HG03442 (cell line): ENCODE measurements around the gene LRIG2.
"Not testable (repeated sequence)": the region's sequence is repeated elsewhere in the genome, so short reads cannot be mapped to it uniquely, and the experiment has no call there.

ENCODE experiments used
- ATAC-seq: cut with Tn5 transposase; IDR thresholded peaks from one replicate; pipeline ENCODE4 v1.9.1; 2021; ENCODE audit warnings: mild to moderate bottlenecking, moderate library complexity; ENCODE audit not compliant: unreplicated experiment

Gene LRIG2, protein sequence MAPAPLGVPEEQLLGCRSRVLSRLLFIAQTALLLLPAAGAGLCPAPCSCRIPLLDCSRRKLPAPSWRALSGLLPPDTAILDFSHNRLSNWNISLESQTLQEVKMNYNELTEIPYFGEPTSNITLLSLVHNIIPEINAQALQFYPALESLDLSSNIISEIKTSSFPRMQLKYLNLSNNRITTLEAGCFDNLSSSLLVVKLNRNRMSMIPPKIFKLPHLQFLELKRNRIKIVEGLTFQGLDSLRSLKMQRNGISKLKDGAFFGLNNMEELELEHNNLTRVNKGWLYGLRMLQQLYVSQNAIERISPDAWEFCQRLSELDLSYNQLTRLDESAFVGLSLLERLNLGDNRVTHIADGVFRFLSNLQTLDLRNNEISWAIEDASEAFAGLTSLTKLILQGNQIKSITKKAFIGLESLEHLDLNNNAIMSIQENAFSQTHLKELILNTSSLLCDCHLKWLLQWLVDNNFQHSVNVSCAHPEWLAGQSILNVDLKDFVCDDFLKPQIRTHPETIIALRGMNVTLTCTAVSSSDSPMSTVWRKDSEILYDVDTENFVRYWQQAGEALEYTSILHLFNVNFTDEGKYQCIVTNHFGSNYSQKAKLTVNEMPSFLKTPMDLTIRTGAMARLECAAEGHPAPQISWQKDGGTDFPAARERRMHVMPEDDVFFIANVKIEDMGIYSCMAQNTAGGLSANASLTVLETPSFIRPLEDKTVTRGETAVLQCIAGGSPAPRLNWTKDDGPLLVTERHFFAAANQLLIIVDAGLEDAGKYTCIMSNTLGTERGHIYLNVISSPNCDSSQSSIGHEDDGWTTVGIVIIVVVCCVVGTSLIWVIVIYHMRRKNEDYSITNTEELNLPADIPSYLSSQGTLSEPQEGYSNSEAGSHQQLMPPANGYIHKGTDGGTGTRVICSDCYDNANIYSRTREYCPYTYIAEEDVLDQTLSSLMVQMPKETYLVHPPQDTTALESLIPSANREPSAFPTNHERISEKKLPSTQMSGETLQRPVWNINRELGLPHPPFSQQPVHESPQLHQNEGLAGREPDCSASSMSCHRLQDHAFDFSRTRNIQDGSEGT

DNA sequence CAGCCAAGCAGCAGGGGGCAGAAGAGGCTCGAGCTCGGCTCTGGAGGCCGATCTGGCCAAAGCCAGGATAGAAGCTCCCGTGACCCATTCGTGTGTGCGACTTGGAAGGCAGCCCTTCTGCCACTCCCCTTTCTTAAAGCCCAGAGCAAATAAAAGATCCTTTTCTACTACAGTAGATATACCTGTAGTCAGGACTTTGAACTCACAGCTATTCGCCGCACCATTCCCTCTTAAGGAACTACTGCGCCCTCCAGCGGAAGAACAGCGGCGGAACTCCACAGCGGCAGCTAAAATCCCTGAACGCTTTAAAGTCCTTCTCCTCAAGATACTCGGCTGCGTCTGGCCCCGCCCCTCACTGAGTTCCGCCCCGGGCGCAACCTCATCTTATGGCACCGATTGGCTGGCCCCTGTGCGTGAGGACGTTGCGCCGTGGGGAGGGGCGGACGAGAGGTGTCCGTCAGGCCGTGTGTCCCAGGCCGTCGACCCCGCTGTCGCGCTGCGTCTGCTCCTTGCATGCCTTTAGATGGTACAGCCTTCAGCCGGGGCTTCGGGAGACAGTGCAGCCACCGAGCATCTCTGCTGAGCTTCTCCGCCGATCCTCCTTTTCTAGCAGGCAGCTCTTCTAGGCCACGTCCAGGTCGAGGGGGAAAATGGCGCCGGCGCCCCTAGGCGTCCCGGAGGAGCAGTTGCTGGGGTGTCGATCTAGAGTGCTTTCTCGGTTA, at the start of gene LRIG2:
TSS of gene LRIG2 (plus strand) at position 442 of the 722 bp plus-strand sequence. CDS start at position 651, 209 bp downstream.
- peak; percentile 95 for ATAC-seq

DNA sequence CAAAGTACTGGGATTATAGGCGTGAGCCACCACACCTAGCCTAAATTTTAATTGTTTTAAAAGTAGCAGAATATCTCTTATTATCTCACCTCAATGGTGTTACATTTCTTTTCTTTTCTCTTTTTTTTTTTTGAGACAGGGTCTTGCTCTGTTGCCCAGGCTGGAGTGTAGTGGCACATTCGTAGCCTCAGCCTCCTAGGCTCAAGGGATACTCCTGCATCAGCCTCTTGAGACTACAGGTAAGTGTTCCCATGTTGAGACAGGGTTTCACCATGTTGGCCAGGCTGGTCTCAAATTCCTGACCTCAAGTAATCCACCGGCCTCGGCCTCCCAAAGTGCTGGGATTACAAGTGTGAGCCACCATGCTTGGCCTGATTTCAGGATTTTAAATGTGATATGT, 49.7 kb upstream of the LRIG2 start:
- ATAC-seq, result not testable (repeated sequence)

DNA sequence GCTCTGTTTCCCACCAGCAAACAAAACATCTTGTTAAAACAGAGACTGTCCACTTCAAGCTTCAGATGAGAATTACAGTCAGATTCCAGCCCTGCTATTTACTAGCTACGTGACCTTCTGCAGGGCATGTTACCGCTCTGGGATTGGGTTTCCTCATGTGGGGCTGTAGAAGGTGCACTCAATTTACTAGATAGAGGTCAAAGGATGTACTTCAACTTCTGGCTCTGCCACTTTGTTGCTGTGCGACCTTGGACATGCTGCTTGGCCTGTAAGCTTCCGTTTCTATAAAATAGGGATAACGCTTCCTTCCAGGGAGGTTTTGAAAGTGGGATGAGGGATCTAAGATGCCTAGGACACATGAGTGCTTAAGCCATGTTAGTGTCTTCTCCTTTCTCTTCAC, 46.0 kb upstream of the LRIG2 start:
- no peak for ATAC-seq

DNA sequence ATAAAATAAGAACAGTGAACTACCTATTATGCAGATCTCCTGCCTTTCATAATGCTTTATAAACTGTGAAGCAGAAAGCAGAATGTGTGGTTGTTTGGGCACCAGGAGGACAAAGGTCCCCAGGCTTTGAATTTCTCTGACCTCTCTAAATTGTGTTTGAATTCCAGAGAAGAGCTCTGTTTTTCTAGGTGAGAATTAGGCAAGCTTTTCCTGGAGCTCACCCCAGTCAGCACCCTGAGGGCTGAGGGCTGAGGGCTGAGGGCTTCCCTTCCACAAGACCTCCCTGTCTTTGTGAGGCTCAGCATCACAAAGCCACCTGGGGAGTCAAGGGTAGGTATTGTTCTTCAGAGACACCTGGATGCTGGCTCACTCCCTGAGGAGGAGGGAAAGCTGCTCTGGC, 45.5 kb upstream of the LRIG2 start:
- no peak for ATAC-seq

DNA sequence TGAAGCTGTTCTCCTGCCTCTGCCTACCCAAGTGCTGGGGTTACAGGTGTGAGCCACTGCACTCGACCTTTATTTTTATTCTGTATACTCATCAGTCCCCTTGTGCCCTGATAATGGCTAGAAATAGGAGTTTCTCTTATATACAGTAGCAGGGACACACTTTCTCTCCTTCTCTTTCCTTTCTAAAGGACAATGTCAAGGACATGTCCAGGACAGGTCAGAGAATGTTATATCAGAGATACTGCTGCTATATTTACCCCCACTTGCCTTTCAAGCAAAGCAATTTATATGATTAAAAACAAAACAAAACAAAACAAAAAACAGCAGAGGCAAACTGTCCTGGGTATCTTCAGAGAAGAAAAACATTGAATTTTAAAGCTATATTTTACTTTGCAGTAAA, 43.2 kb upstream of the LRIG2 start:
- no peak for ATAC-seq

DNA sequence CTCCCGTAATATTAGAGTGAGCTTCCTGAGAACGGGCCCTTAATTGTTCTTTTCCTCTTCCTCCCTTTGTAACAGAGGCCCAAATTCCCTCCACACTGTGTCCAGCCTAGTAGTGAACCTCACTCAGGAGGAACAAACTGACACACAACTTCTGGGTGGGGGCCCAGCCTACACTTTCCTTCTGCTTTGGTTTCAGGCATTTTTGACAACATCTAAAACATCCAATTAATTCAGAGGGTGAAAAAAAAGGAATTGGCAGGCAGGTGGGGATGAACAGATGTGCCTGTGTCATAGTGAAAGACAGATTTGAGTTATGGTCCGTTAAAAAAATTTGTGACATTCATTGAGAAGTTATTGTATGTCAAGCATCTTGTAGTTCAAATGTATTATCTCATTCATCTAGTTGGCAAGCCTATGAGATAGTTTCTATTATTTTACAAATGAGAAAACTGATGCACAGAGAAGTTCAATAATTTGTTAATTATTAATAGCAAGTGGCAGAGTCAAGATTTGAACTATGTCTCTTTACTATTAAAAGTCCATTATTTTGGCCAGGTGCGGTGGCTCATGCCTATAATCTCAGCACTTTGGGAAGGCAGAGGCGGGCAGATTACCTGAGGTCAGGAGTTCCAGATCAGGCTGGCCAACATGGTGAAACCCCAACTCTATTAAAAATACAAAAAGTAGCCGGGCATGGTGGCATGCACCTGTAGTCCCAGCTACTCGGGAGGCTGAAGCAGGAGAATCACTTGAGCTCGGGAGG, 41.6 kb upstream of the LRIG2 start:
- peak; percentile 66 for ATAC-seq

DNA sequence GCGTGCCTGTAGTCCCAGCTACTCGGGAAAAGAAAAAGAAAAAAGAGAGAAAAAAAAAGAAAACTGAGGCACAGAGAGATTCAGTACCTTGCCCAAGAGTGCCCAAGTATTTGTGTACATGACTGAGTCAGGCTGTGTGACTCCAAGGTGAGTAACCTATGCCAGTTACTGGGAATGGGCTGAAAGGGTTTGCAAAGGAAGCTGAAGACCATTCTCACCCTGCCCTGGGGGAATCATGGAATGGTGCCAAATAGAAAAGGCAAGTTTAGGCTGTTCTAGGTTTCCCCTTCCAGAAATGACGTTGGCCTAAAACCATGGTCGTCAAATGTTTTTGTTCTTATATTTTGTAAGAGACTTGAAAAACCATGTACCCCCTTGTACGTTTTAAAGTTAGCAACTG, 37.9 kb upstream of the LRIG2 start:
- no peak for ATAC-seq

DNA sequence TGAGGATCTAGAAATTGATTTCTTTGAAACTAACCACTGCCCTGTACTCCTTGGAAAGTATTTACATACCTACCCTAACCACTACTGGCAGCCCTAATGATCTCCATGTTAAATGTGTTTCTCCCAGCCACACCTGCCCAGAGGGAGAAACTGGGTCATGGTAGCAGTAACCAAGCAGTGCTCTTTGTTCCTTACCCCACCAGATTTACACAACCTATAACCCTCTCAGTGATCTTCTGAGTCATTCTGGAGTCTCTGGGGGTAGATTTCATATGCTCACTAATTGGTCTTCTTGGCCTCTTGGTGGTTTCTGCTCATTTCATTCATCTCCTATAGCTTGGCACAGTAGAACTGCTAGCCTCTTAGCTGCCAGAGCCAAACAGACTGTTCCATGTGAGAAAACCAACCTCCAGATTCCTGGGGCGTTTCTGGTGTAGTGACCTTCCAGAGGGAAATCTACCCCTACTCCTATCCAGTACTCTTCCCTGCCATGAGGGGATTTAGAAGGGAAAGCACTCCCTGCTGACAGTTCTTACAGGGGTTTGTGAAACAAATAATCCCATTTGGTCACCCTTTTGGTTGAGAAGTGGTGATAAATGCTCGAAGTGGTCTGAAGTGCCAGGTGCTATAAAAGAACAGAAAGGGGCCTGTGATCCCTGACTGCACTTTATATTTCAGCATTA, 36.2 kb upstream of the LRIG2 start:
- no peak for ATAC-seq

DNA sequence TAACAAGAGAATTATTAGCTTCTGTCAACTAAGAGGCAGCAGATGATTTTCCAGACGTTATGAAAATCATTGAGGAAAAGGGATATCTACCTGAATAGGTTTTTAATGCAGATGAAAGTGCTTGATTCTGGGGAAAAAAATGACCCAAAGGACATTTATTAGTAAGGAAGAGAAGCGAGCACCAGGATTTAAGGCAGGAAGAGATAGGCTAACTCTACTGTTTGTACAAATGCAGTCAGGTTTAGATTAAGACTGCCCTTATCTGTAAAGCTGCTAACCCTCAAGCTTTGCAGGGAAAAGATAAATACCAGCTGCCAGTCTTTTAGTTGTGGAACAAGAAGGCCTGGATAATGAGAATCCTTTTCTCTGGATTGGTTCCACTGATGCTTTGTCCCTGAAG, 33.0 kb upstream of the LRIG2 start:
- no peak for ATAC-seq

DNA sequence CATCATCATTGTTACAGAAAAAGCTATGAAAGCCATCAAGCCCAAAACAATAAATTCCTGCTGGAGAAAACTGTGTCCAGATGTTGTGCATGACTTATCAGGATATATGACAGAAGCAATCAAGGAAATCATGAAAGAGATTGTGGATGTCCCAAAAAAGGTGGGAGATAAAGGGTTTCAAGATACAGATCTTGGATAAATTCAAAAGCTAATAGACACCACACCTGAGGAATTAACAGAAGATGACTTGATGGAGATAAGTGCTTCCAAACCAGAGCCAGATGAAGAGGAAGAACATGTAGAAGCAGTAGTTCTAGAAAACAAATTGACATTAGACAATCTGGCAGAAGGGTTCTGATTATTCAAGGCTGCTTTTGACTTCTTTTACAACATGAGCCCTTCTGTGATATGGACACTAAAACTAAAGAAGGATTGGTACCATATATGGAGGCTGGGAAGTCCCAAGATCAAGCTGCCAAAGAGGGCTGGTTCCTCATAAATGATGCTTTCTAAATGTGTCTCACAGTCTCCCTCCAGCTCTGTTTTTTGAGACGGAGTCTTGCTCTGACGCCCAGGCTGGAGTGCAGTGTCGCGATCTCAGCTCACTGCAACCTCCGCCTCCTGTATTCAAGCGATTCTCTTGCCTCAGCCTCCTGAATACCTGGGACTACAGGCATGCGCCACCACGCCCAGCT, 32.1 kb upstream of the LRIG2 start:
- ATAC-seq, result no peak

DNA sequence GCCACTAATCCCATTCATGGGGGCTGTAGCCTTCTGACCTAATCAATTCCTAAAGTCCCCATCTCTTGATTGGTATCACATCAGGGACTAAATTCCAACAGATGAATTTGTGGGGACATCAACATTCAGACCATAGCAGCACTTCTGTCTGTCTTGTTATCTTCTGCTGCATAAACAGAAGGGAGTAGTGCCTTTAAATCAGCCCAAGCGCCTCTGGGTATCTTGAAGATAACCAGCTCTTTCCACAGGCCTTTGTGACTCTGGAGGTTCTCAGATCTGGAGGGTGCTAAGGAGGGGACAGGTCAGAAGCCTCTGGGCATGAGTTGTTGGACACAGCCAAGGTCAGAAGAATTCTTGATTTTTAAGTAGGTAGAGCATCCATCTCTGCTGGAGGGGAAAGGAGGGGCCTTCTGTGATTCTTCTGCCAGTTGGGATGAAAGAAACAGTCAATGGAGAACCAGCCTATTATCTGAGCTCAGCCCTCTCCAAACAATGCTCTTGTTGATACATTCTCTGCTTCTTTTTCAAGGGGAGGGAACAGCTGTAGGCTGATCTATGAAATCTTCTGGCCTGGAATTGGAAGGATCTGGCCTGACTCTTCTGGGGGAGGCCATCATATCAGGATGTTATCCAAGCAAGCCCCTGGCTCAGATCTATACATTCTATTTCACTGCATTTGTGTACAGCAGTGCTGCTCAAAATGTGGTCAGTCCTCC, 31.3 kb upstream of the LRIG2 start:
- ATAC-seq, result no peak

DNA sequence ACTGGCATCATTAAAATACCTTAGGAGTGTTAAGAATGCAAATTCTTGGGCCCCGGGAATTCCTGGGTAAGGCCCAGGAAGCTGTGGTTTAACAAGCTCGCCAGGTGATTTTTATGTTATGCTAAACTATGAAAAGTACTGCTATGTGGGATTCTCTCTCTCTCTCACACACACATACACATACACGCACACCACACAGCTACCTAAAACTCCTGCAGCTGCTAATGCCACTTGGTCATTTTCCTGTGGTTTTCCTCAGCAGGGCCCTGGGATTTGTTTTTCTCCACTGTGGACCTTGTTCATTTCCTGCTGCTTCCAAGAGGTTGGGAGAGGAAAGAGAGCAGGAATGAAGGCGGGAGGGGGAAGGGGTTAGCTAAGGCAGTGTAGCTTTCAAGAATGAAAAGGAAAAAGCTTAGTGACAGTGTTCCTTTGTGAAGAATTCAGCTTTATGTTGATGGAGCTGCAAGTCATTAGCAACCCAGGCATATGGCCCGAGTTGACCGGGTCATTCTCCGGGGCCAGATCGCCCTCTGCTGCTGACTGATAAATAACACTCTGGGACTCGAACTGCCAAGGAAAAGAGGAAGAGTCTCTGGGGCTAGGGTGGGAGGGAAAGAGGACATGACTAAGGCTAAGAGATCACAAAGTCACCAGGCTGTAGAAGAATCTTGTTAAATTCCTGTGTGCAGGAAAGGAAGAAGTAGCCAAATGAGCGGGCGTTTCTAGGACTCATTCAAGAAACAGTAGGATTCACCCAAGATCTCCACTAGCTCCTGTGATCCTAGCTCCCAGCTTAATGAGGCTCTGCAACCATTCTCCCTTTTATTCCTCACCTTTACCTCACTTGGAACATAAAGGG, 30.5 kb upstream of the LRIG2 start:
- no peak for ATAC-seq

DNA sequence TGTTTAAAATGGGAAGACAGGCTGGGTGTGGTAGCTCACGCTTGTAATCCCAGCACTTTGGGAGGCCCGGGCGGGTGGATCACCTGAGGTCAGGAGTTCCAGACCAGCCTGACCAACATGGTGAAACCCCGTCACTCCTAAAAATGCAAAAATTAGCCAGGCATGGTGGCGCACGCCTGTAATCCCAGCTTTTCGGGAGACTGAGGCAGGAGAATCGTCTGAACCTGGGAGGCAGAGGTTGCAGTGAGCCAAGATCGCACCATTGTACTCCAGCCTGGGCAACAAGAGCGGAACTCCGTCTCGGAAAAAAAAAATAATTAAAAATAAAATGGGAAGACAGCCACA, 29.9 kb upstream of the LRIG2 start:
- not testable (repeated sequence) for ATAC-seq

DNA sequence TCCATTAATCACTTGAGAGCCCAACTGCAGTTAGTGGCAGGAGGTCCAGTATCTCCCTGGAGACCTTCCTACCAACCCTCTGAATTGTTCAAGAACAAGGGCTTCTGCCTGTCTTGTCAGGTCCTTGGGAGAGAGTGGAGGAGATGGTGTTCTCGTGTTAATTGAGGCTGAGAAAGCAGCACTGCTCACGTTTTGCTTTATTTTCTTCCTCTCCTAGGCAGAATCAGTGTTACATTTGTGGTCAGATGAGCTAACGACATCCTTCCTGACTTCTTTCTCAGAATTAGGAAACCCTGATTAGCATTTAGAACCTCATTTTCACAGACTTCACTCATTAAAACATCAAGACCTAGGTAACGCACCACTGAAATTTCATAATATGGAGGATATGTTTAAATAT, 26.4 kb upstream of the LRIG2 start:
- ATAC-seq, result no peak

DNA sequence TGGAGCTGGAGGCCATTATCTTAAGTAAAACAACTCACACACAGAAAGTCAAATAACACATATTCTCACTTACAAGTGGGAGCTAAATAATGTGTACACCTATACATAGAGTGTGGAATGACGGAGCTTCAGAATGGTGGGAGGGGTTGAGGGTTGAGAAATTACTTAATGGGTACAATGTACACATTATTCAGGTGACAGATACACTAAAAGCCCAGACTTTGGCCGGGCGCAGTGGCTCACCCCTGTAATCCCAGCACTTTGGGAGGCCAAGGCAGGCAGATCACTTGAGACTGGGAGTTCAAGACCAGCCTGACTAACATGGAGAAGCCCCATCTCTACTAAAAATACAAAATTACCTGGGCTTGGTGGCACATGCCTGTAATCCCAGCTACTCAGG, 24.9 kb upstream of the LRIG2 start:
- ATAC-seq, result no peak

DNA sequence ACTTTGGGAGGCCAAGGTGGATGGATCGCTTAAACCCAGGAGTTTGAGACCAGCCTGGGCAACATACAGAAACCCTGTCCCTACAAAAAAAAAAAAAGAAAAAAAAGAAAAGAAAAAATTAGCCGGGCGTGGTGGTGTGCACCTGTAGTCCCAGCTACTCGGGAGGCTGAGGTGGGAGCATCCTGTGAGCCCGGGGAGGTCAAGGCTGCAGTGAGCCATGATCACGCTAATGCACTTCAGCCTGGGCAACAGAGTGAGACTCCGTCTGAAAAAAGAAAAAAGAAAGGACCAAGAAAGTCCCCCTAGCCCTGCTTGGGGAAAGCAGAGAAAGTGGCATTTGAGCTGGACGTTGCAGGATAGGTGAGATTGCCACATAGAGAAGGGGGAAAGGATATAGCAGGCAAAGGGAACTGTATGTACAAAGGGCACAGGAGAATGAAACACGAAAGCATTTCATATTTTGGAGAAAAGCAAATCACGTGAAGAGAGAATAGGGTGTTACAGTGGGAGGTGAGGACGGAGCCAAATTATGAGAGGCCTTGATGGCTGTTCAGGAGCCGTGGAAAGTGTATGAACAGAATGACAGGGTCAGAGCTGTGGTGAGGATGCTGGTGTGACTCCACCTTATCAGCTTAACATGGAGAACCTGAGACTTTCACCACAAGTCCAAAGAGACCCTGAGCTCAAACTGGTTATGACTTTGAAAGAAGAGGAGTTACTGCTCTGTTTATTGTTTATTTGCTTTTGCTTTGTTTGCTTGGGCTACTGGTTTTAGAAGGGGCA, 19.5 kb upstream of the LRIG2 start:
- ATAC-seq, result no peak

DNA sequence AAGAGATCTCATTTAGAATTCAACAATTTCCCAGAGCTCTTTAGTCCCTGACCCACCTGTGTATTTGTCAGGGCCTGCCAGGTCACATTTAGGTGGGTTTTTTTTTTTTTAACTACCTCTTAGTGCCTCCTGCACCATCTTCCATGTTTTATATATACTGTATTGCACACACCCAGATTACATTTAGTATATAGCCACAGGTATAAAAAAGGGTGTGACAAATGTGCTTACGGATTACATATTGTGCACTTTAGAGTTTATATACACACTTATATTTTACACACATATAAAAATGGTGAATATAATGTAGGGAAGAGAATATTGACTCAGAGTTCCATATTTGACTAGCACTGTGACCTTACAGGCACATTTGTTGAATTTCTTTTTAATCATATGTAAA, 17.4 kb upstream of the LRIG2 start:
- no peak for ATAC-seq
